Measurements from ENCODE around the gene IFNAR2.

IFNAR2 gene

DNA sequence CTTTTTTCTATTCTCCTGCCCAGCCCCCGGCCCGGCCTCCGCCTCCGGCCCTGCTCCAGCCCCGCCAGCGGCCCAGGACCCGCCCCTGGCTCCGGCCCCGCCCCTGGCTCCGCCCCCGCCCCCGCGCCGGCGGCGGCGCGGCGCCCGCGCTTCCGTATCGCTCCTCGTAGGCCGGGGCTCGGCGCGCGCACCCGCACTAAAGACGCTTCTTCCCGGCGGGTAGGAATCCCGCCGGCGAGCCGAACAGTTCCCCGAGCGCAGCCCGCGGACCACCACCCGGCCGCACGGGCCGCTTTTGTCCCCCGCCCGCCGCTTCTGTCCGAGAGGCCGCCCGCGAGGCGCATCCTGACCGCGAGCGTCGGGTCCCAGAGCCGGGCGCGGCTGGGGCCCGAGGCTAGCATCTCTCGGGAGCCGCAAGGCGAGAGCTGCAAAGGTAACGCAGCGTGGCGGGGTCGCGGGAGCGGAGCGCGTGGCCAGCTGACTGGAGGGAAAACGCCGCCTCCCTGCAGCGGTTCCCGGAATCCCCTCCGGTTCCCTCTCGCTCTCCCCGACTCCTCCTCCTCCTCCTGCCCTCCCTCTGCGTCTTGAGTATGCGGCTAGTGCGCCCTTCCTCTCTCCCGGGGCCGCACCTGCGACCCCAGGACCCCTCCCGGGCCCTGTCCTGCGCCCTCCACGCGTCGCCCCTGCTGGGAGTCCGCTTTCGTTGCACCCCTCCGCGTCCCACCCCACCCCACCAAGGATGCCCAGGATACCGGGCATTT lies at the start of gene IFNAR2:
IFNAR2 (plus strand) TSS at position 155 of the 761 bp plus-strand sequence. CDS start 11,985 bp downstream, outside the sequence.
- DNase-seq, result peak; percentile 88

DNA sequence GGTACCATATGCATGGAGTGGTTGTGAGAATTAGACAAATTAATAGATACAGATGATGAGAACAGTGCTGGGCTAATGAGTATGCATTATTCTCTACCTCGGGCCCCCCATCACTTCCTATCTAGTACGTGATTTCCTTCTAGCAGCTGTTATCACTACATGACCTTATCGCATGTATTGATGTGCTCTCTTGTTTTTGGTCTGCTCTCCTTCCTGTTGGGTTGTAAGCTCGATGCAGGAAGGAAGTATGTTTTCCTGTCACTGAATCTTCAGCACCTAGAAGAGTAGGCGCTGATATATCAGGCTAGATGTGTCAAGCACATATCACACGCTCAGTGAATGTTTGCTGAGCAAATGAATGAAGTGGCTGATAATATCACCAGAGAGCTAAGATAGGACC lies 43.9 kb upstream of the IFNAR2 start:
- DNase-seq, result no peak

GRCh38 chr21:33187276-33187675 lies 42.5 kb upstream of the IFNAR2 start:
- DNase-seq, result no peak

DNA sequence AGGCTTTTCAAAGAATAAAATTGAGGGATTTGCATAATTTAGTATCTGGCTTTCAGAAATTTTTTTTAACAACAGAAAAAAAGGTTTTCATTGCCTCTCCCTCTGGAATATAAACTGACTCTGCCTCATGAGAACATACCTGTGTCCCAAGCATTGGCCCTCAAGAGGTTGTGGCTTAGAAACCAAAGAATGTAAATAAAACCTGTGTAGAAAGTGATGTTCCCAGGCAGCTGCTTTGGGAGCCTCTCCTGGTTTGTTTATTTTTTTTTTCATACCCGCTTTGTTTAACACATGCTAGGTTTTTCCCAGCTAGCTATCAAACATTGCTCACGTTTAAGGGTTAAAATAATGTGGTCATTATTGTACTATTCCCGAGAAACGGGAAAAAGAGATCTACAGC lies 40.5 kb upstream of the IFNAR2 start:
- no peak for DNase-seq

DNA sequence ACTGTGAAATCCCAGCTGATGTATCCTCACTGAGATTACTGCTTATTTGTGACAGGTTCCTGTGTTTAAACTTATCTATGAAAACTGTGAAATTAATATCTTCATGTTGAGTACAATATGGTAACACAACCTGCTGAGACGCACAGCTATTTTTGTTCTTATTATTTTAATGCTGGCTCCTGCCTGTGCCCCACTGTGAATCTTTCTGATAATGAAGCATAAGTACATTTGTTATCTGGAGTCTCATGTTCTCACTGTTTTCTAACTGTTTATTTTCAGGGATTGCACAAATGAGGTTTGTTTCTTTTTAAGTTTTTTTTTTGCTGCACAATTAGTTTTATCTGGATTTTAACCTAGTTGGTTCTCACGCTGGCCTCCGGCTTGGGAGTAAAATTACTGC lies 39.9 kb upstream of the IFNAR2 start:
- no peak for DNase-seq

DNA sequence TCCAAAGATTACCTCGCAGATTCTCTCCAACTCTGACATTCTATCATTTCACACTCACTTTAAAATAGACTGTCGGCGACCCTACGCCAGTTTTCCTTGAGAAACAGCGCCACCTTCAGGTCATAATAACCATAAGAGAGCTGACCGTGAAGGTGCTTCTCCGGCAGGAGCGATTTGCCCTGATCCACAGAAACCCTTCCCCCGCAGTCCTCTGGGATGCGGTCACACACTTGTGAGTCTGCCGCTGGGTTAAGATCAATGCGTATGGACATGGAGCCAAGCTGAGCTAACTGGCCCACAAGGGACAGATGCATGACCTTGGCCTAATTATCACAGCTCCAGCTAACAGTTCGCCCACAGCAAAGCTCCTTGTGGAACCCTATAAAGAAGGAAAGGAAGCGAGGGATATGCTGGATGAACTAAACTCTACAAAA lies 32.8 kb upstream of the IFNAR2 start:
- peak; percentile 95 for DNase-seq

- no peak for DNase-seq
These were observed 32.2 kb upstream of the IFNAR2 start for GRCh38 chr21:33197496-33197895.

DNA sequence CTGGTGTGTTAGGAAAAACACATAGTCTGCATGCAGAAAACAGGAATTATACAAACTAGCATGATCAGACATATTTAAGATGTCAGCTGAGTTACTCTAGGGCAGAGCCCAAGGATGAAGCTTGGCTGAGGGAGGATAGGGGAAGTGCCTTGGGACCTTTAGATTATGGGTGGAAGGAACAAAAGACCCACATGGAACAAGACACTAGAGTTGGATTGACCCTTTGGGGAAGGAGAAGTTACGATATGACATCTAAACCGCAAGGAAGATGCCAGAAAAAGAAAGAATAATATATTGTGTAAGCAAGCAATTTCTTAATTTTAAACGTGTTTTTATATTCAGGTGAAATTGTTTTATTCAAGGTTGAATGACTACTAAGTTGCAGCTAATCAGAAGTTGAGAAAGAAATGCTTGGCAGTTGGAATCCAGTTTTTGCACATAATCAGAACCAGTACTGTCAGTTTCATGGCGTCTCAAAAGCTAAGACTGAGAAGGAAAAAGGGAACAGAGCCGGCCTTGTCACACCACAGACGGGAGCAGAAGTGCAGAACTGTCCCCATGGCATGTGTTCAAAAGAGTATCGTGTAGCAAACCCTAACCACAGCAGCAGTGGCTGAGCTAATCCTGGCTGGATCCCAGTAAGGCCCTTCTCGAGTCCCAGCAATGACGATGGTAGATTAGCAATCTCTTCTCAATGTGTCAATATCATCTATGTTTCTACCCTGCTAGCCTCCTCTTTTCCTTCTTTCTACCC lies 31.2 kb upstream of the IFNAR2 start:
- no peak for DNase-seq

DNA sequence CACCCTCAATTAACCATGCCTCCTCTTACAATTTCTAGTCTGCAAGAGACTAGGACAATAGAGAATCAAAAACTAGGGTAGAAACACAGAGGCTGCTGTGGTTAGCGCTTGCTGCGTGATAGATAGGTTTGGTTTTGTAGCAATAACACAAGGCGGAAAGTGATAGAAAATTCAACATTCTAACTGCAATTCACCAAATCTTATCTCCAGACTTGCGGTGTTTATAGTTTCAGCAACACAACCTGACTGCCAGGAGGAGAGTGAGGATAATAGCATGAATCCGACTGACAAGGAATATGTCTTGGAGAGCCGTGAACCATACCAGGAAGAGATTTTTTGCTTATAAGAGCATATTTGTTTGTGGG lies 30.7 kb upstream of the IFNAR2 start:
- no peak for DNase-seq

DNA sequence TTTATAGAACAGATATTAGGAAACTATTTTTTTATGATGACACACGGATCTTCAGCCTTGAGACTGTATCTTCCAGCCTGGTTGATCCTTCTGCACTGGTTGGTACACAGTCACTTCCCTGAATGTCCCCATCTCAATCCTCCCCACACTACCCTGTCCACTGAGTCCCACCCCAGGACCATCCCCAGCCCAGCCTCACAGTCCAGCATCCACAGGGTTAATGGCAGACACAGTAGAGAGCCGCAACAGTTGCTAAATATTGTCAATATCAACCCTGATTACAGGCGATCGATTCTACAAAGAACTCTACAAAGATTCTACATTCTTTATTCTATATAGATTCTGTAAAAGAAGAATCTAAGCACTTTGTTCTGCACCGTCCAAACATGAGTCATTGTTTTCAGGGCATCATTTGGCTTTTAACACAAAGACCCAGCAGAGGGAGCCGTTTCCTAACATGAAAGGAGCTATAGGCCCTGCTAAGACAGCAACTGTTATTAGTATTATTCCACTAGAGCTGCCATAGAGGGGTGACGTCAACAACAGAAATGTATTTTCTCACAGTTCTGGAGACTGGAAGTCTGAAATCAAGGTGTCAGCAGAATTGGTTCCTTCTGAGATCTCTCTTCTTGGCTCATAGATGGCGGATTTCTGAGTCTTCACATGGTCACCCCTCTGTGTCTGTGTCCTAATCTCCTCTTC lies 30.1 kb upstream of the IFNAR2 start:
- DNase-seq, result peak; percentile 98

- DNase-seq, result no peak
These were observed 27.8 kb upstream of the IFNAR2 start for GRCh38 chr21:33201956-33202355.

GRCh38 chr21:33202464-33203363 lies 27.0 kb upstream of the IFNAR2 start:
- no peak for DNase-seq

GRCh38 chr21:33203371-33203724 lies 26.4 kb upstream of the IFNAR2 start:
- DNase-seq, result no peak

GRCh38 chr21:33205476-33205875 lies 24.3 kb upstream of the IFNAR2 start:
- no peak for DNase-seq

GRCh38 chr21:33206771-33207281 lies 22.9 kb upstream of the IFNAR2 start:
- no peak for DNase-seq

- no peak for DNase-seq
These were observed 22.1 kb upstream of the IFNAR2 start for GRCh38 chr21:33207449-33208149.

DNA sequence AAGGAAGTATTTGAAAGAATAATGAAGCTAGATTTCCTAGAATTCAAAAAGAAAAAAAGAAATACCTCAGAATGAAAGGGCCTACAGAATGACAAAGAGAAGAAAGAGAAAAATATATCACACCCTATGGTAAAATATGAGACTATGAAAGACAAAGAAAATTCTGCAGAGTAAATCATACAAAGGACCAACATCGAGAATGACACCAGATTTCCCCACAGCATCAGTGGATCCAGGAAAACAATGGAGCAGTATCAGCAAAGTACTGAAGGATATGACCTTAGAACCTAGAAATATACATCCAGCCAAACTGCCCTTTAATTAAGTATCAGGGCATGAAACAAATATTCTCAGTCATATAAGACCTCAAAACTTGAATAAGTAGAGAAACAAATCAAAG lies 21.2 kb upstream of the IFNAR2 start:
- no peak for DNase-seq

DNA sequence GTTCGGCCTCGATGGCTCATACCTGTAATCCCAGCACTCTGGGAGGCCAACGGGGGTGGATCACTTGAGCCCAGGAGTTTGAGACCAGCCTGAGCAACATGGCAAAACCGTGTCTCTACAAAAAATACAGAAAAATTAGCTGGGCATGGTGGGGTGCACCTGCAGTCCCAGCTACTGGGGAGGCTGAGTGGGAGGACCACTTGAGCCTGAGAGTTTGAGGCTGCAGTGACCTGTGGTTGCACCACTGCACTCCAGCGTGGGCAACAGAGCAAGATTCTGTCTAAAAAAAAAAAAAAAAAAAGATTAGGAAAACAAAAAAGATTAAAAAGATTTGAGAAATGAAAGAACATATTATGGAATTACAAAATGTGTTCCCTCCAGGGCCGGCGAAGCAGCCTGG lies 18.4 kb upstream of the IFNAR2 start:
- no peak for DNase-seq

DNA sequence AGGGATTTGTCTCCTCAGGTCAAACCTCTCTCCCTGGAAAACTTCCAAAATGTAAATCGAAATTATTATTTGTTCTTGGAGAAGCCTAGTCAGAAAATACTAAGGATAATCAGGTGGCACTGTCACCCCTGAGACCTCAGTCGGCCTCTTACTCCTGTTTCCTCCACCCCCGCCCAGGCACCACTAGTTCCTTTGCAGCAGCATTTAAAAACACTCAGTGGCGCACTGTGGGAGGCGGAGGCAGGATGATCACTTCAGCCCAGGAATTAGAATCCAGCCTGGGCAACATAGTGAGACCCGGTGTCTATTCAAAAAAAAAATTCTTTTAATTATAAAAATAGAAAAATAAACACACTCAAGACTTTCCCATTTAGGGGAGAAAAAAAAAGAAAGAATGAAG lies 18.0 kb upstream of the IFNAR2 start:
- DNase-seq, result no peak

DNA sequence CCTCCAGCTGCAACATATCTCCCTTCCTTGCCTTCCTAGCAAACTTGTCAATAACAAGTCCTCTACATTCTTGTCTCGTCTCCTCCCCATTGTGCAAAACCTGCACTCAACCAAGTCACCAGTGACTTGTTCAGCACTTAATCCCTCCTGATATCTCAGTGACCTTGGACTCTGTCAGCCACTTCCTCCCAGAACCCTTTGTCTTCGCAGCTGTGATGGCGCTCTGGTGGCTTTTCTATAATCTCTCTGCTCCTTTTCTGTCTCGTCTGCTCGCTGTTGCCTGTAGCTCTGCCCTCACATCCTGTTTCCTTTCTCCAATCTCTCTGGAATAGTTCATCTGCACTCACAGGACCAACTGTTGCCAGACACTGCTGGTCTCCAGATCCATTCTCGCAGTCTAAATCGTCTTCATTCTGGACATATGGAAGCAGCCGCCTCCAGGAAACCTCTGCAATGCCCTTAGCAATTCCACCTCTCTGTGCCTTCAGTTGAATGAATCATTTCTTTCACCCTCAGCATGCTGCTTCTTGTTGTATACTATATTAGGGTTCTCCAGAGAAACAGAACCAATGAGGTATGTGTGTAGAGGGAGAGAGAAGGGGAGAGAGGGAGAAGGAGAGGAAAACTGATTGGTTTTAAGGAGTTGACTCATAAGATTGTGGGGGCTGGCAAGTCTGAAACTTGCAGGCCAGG lies 17.4 kb upstream of the IFNAR2 start:
- DNase-seq, result no peak

DNA sequence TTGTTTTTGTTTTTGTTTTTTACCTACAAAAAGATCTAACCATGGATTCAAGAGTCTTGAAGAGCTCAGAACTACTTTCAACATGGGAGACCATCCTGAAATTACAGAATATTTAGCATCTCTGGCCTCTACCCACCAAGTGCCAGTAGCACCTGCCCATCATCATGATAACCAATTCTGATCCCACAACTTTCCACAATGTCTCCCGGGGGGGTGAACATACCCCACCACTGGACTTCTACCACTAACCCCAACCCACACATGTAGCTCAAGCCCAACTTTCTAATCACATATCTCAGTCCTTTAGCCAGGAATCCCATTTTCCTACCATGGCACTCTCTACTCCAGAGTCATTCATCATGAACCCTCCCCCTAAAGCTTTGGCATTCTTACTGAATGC lies 15.7 kb upstream of the IFNAR2 start:
- no peak for DNase-seq

All from eye (tissue), 1 donor.